Activated CD4-positive, alpha-beta T cell treated with anti-CD3 and anti-CD28 coated beads, Interleukin-2, amount 50 U/mL, for 16 hours (primary cell): ENCODE measurements around the gene ACYP2.
A peak's percentile ranks its signal among the peaks of the same experiment; 100 is the strongest.
"Not testable (repeated sequence)": the region's sequence is repeated elsewhere in the genome, so short reads cannot be mapped to it uniquely, and the experiment has no call there.

Experiments
- DNase-seq: peaks from one replicate; pipeline ENCODE4 v3.0.0-alpha.2; 2020

ACYP2 gene

DNA sequence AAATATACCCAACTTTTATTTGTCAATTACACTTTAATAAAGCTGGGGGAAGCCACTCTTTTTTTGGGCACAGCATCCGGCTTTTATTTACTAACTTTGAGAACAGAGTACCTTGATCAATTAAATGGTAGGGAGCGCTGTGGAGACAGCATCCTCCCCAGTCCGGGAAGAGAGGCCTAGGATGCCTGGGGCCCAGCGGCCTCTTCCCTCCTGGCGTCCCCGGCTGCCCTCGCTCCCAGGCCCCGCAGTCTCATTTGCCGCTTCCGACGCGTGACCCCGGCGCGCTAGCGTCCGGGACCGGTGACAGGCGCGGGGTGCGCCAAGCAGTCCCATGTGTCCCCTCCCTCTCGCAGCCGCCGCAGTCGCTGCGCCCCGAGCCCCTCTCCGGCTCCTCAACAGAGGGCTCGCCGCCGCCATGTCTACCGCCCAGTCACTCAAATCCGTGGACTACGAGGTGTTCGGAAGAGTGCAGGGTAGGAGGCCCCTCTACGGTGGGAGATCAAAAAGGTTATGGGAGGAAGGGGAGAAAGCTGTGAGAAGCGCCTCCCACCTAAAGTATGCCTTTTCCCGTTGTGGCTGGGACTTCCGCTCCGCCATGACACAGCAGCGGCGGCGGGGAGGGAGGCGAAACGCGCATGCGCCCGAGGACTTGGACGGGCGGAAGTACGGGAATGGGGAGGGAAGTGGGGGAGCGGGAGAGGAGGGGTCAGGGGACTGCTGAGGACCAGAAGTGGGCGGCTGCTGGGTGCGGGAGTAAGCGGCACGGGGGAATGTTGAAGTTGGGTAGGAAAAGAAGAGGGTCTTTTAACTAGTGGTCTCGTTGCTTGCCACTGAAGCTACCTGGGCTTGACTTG is at the start of gene ACYP2:
Gene ACYP2, plus strand, starts transcription at position 332 of the 854 bp plus-strand sequence.
- peak; percentile 95 for DNase-seq

DNA sequence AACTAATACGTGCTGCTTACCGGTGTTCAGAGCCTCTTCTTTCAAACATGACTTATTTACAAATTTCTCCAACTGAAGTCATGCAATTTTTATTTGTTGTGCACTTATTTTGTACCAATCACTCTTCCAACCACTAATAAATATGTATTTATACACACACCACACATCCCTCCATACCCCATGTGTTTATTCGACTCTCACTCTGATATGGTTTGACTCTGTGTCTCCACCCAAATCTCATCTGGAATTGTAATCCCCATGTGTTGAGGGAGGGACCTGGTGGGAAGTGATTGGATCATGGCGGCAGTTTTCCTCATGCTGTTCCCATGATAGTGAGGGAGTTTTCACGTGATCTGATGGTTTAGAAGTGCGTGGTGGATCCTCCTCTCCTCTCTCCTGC is 49.5 kb upstream of the ACYP2 start:
- no peak for DNase-seq

DNA sequence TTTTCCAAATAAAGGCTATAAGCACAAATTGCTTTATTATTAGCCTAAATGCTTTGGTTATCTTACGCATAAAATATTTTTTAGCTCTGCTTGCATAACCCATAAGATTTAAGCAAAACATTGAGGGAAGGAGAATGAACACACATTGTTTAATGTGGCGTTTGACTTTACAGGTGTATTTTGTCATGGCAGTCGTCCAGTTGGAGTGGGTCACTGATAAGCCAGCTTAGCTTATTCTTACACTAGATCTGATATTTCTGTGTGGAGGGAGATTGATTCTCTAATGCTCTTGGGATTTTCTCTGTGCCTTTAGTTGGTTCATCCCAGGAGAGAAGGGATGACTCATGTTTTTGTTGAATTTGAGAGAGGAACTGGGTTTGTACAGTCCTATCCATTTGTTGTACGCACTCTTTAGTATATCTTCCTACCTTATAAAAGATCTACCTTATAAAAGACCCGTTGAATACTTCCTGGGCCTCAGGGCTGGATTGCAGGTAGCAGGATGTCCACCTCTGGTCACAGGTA is 47.5 kb upstream of the ACYP2 start:
- no peak for DNase-seq

DNA sequence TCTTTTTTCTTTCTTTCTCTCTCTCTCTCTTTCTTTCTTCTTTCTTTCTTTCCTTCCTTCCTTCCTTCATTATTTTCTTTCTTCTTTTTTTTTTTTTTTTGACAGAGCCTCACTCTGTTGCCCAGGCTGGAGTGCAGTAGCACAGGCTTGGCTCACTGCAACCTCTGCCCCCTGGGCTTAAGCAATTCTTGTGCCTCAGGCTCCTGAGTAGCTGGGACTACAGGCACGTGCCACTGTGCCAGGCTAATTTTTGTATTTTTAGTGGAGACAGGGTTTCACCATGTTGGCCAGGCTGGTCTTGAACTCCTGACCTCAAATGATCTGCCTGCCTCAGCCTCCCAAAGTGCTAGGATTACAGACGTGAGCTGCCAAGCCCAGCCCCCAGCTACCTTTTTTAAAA is 42.9 kb upstream of the ACYP2 start:
- DNase-seq, result not testable (repeated sequence)

DNA sequence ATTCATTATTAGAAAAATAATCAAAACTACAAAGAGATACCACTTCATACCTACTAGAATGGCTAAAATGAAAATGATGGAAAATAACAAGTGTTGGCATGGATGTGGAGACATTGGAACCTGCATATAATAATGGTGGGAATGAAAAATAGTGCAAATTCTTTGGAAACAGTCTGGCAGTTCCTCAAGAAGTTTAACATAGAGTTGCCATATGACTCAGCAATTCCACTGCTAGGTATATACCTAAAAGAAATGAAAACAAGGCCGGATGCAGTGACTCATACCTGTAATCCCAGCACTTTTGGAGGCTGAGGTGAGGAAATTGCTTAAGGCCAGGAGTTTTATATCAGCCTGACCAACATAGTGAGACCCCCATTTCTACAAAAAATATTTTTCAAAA is 41.6 kb upstream of the ACYP2 start:
- DNase-seq, result peak; percentile 83

DNA sequence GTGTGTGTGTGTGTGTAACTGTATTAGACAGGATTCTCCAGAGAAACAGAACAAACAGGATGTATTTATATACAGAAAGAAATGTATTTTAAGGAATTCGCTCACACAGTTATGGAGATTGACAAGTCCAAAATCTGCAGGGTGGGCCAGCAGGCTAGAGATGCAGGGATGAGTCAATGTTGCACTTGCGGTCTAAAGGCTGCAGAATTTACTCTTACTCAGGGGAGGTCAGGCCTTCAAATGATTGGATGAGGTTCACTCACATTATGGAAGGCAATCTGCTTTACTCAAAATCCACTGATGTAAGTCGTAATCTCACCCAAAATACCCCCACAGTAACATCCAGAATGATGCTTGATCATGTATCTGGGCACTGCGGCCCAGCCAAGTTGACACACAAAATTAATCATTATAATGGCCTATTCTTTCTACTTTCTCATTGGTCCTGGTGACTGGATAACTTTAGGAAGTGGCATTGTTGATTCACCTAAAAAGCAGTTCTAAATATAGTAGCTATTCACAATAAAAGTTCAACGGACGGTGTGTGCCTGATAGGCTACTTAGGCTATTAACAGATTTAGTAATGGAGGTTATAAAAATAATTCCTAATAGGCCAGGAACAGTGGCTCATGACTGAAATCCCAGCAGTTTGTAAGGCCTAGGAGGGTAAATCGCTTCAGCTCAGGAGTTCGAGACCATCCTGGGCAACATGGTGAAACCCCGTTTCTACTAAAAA is 40.6 kb upstream of the ACYP2 start:
- no peak for DNase-seq

DNA sequence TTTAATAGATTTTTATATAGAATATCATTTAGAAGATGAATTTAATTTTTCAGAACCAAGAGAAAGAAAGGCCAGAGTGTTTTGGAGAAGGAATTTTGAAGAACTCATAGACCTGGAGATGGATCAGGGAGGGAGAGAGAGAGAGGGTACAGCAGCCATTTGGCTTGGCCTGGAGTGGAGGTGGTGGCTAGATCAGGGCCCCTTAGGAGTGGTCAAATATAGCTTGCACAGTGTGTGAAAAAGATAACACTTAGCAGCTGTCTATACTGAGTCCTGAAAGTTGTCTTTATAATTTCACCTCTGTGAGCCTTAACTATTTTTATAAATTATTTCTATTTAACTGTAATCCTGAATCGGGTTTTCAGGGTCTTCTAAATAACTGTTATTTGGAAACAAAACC is 38.8 kb upstream of the ACYP2 start:
- DNase-seq, result no peak

DNA sequence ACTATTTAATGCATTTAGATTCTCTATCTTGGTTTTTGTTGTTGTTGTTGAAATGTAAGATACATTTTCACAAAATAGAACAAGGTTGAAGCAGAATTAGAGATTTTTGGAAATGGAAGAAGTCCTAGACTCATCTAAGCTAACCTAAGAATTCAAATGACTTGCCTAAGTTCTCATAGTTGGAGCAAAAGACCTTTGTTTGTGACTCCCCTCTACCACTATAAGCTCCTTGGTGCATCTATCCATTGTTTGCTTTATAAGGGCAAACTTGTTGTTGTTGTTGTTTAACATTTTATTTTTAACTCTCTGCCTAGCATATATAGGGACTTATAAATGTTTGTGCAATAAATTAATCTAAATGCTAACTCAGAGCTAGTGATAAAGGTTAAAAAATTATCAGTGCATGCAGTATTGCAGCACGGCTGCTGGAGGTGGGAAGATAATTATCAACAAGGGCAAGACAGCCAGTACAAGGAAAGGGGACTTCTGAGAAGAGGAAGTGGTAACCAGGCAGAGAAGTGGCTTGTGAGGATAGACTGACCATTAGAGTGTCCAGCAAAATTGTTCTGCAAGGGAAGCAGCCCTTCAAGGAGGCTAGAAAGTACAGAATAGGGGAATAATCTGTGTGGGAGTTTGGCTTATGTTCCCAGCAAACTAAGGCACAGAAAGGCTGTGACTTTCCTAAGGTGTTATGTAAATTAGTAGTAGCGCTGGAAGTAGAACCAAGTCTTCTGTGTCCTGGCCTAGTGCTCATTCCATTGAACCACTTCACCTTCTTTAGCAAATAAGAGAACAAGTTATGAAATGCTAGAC is 38.1 kb upstream of the ACYP2 start:
- no peak for DNase-seq

DNA sequence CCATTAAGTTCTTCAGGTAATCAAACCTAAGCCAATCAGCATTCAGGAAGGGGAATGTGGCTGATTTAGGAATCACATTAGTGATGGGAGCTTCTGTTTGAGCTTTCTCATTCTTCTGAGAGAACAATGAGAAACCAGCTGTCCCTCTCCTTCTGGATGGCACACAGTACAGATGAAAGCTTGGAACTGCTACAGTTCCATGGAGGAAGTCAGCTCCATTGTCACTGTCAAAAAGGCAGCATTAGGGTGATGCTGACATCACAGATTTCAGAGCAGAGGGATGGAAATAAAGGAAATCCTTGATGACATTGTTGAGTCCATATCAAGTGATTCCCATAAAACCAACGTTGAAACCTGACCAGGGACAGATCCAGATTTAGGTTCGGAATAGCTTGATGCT is 36.1 kb upstream of the ACYP2 start:
- DNase-seq, result no peak

DNA sequence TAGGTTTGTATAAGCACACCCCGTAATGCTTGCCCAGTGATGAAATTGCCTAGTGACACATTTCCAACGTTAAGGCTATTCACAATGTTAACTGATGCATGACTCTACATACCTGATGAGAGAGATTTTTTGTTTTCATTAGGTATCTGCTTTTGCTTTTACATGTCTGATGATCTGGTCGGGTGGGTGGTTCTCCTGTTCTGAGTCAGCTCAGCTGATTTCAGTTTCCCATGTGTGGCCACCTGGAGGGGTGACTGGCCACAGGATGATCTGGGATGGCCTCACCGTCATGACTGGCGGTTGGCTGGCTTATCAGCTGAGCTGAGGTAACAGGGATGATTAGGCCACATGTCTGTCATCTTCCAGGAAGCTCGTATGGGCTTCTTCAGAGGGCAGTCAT is 33.8 kb upstream of the ACYP2 start:
- peak; percentile 93 for DNase-seq

DNA sequence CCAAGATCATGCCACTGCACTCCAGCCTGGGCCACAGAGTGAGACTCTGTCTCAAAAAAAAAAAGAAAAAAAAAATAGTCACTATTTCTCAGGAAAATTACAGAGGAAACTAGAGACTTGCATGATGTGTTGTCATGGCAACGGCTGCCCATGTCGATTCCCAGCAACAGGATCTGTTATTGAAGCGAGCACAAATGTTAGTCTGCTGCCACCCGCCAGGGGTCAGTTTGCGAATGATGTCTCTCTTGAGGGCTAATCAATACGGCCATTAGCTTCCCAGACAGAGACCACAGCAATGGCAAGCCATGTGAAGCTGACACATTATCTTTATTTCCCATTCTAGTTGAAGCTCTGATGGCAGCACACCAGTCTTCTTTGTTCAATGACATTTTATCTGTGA is 32.4 kb upstream of the ACYP2 start:
- DNase-seq, result no peak

DNA sequence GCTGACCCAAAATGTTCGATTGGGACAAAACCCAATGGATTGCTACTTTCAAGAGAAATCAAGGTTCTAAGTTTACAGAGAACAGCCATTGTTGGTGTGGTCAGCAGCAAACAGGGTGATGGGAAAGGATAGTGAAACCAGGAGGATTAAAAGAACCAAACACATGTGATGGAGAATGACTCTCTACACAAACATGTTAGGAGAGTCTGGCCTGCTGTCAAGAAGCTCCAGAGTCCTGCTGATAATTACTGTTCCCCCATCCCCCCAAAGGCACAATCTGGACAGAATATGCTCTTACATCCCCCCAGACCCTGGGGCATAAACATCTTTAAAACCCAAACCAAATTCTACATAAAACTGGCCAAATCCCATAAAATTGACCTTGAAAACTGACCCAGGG is 32.0 kb upstream of the ACYP2 start:
- no peak for DNase-seq

DNA sequence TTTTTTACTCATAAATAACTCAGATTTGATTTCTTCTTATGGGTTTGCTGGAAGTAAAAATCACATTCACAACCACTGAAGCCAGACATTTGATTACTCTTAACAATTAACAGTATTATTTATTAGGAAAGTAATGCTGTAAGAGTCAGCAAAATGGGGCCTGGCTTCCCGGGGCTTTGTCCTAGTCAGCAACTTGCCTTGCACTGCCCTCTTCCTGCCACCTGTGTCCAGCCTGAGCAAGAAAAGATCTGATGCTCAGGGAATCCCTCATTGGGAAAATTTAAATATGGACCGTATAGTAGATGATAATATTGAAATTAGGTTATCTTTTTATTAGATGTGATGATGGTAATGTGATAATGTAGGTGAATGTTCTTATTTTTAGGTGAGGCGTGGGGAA is 30.8 kb upstream of the ACYP2 start:
- DNase-seq, result no peak

DNA sequence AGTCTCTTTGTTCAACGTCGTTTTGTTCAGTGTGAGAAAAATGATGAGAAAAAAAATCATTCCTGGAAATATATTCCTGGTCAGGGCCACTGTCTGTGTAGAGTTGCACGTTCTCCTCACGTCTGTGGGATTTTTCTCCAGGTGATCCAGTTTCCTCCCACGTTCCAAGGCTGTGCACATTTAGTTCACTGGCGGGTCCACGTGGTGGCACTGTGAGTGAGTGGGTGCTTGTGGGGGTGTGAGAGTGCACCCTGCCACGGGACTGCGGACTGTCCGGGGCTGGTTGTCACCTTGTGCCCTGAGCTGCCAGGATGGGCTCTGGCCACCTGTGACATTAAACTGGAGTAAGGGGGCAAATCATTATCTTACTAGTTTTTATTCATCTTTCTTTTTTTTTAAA is 30.3 kb upstream of the ACYP2 start:
- DNase-seq, result no peak

DNA sequence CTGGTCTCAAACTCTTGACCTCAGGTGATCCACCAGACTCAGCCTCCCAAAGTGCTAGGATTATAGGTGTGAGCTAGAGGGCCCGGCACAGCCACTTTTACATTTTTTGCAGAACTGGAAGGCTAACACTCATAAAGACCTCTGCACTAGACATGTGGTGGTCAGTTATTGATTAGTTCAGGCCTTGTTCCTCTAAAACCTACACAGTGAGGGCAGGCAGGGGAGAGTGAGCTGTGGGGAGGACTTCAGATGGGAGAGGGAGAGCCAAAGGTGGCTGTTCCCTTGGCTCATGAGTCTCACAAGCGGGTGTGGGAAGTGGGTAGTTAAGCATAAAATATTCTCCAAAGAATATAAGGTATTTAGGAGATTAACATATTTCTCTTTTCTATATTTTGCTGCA is 29.3 kb upstream of the ACYP2 start:
- DNase-seq, result no peak

DNA sequence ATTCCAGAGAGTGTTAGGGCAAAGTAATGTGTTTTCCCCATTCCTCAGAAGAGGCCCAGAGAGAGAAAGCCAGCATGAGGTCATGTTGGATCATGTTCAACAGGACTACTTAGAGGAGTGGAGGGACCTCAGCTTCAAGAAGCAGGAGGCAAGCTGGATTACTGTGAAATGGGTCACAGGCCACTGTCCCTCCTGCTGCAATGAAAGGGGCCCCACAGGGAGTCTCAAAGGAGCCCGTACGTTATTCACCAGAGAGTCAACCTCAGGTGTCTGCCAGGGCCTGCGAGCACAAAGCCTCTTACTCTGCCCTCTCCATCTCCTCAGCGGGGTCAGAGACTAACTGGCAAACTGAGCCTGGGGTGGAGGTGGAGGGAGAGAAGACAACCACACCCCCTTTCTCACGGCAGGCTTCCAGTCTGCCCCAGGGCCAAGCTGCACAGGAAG is 27.2 kb upstream of the ACYP2 start:
- no peak for DNase-seq

DNA sequence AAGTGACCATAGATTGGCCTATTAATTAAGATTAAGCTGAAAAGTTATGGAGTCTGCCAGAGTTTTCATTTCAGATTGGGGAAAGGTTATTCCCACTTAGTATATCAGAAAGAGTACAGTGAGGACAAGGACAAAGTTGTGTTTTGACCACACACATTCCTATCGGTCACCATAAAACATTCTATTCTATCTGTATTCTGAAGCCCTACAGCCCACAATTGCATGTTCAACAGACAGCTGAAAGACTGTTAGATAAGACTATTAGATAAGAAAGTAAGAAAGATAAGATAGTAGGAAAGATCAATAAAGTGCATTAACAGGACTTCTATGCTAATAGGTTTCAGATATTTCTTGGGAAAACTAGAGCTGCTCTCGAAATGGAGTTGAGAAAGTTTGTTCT is 26.7 kb upstream of the ACYP2 start:
- no peak for DNase-seq

DNA sequence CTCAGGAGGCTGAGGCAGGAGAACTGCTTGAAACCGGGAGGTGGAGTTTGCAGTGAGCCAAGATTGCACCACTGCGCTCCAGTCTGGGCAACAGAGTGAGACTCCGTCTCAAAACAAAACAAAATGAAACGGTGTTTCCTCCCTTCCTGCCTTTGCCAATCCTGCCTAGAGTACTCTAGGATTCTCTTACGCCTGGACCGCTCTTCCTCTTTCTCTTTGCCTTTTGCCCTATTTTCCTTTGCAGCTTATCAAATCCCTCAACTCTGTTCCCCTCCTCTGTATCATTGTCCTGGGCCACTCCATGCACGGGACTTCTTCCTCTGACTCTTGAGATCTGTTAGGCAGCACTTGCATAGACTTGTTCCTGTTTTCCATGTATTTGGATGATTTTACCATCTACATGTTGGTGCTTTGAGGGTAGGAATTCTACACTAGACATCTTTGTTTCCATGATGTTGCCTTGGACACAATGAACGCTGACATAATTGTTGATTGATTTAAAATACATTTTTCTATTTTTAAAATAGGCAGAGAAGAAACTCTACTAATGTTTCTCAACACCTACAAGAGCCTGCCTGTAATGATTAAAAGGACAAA is 24.8 kb upstream of the ACYP2 start:
- DNase-seq, result no peak

DNA sequence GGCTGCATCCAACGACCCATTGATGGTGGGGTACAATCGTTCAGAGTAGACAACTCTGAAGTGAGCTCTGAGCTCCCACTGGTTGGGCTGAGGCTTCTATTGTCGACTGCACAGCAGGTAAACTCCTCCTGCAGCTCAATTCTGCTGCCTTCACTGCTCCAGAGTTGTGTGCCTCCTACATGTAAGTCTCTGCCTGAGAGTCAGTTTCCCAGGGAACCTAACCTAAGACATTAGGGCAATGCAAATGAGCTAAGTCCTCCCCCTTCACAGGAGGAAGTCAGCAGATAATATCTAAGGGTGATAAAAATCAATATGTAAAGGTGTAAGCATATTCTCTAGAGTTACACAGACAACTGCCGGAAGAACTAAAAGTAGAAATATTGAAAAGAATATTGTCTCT is 22.5 kb upstream of the ACYP2 start:
- no peak for DNase-seq

DNA sequence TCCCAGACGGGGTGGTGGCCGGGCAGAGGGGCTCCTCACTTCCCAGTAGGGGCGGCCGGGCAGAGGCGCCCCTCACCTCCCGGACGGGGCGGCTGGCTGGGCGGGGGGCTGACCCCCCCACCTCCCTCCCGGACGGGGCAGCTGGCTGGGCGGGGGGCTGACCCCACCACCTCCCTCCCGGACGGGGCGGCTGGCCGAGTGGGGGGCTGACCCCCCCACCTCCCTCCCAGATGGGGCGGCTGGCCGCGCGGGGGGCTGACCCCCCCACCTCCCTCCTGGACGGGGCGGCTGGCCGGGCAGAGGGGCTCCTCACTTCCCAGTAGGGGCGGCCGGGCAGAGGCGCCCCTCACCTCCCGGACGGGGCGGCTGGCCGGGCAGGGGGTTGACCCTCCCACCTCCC is 20.0 kb upstream of the ACYP2 start:
- not testable (repeated sequence) for DNase-seq

DNA sequence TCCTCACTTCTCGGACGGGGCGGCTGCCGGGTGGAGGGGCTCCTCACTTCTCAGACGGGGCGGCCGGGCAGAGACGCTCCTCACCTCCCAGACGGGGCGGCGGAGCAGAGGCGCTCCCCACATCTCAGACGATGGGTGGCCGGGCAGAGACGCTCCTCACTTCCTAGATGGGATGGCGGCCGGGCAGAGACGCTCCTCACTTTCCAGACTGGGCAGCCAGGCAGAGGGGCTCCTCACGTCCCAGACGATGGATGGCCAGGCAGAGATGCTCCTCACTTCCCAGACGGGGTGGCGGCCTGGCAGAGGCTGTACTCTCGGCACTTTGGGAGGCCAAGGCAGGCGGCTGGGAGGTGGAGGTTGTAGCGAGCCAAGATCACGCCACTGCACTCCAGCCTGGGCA is 19.3 kb upstream of the ACYP2 start:
- not testable (repeated sequence) for DNase-seq

DNA sequence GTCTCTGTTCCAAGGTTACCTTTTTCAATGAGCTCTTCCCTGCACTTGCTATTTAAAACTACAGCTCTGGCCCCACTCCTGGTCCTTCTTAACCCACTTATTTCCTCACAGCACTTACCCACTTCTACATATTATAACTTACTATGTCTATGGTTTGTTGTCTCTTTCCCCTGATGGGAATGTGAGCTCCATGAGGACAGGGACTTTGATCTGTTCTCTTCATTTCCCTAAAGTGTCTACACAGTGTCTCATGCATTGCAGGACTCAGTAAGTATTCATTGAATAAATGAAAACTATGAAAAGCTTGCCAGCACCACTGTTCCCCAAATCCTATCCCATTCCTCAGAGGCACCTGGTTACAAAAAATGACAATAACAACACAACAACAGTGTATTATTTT is 18.3 kb upstream of the ACYP2 start:
- no peak for DNase-seq

DNA sequence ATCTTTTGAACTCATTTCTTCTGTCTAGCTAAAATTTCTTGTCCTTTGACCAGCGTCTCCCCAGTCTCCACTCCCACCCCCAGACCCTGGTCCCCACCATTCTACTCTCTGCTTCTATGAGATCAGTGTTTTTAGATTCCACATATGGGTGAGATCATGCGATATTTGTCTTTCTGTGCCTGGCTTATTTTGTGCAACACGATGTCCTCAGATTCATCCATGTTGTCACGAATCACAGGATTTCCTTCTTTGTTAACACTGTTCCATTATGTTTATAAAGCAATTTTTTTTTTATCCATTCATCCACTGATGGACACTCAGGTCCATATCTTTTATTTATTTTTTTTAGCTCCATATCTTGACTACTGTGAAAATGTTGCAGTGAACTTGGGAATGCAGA is 16.0 kb upstream of the ACYP2 start:
- DNase-seq, result no peak
